ENCODE data around the gene MAP4K4. TPM values are rescaled to one million over a fixed set of nuclear protein-coding genes. Genes with fewer than 3 reads are reported as not detected.

The MAP4K4 gene
- total RNA-seq, 1 donor from 2014 or later, result 54.5 TPM

DNA sequence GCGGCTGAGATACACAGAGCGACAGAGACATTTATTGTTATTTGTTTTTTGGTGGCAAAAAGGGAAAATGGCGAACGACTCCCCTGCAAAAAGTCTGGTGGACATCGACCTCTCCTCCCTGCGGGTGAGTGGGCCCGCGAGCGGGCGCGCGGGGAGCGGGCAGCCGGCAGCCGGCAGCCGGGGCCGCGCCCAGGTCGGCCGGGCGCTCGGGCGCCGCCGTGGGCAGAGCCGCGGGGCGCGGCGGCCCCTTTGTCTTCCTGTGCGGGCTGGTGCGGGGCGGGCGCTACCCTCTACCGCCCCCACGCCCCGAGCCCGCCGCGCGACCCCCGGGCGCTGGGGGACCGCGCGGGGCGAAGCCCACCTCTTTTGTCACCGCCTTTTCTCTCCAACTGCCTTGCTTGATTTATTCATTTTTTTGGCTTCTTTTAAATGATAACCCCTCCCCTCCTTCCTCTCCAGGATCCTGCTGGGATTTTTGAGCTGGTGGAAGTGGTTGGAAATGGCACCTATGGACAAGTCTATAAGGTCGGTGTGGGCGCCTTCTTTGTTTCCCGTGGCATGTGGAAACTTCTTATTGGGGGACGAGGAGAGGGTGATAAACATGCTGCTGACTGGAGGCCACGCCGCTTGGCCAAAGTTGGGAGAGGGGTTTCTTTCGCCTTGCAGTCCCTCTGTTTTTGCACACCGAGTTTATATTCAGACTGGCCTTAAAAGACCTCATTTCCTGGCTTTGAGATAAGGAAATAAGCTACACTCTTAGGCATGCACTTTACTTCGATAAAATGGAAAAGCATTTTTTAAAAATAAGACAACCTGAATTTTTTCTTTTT, 722 bp downstream of the MAP4K4 start:
- Mint-ChIP-seq H3K4me1 (ENCODE audit: low read depth) (peaks cover 24% of the 10 kb centered on the region), H3K36me3 (ENCODE audit: low read depth) (peaks cover 19% of the 10 kb centered on the region), H3K27ac (no peak overlapping the region), H3K27me3 (ENCODE audit: insufficient read depth) (no peaks in the 10 kb centered on the region), H3K4me3 (peak overlapping the region; percentile 13), H3K9me3 (peaks cover 9% of the 10 kb centered on the region)
- intact Hi-C loops (cut with micrococcal nuclease), result loop anchor here (1.0 to 5.0 kb wide), 3 partner anchors 8 to 223 kb away; partner anchors contain the start of gene RFX8
- DNase-seq (ENCODE audit: low spot score), result no peak

DNA sequence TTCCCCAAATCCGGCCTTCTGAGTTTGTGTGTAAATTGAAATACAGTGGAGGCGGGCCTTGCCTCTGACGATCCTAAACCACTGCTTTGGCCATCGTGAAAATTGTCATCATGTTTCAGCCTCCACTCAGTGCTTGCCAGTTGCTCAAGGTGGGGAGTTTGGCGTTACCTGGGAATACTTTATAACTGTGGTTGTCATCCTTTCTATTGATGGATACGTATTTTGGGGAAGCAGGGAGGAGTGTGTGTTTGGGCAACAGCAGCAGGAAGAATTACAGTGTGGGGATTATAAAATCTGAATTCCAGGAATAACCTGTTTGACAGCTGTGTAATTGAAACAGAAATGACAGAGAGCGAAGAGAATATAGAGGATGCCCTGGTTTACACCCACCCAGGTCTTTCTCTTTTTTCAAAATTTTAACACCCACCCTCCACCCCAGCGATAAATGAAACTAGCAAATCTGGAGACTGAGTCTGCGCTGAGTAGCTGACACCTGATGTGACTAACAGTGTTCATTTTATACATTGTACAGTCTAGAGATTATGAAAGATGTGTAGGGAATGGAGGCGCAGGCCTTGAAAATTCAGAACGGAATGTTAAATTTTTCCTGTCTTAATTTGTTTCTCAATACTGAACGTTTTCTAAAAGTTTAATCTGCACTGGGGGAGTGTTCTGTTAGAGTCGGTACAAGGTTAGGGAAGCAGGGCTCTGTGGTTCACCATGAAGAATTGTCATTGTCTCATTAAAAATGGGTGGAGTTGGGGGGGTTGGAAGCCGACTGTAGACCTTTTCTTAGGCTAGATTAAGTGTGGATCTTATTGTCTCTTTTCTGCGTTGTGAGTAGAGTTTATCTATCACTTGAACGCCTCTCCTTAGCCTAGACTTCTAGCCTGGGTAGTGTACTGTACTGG, 1.6 kb downstream of the MAP4K4 start:
- H3K4me3 Mint-ChIP-seq, result no peak overlapping the region
- intact Hi-C loops (cut with micrococcal nuclease), result loop anchor here (1.0 to 5.0 kb wide), 4 partner anchors 7 to 224 kb away; partner anchors contain the start of gene RFX8
- no peak for DNase-seq (ENCODE audit: low spot score)

DNA sequence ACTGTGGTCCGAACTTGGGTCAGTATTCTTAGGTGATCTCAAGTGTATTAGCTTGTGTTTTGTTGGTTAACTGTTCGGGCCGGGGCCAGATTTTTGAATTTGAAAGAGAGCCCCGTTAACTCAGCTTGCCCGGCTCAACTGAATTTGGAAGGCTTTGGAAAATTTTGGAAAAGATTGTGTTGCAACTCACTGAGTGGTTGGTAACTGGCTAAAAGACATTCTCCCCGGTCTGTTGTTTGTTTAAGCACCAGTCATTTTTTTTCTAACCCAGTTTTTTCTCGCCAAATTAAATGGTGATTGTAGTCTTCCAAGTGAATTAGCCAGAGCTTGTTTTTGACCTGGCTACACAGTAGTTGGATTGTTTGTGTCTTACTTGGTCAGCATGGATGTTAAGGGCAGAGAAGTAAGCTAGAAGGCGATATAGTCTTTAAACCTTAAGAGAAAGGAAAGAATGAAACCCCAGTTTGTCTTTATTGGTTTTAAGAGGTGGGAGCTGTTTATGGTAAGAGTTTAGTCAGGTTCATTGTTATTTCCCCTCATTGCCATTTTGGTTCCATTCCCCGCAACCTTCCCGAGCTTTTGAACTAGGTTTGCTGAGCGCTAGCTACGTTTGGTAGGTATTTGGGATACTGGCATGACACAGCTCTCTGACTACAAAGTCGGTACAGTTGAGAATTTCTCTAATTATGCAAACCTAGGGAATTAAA, 2.4 kb downstream of the MAP4K4 start:
- Mint-ChIP-seq H3K27ac (no peak overlapping the region), H3K27me3 (ENCODE audit: insufficient read depth) (no peaks in the 10 kb centered on the region), H3K4me3 (no peak overlapping the region), H3K36me3 (ENCODE audit: low read depth) (peaks cover 19% of the 10 kb centered on the region), H3K4me1 (ENCODE audit: low read depth) (peaks cover 40% of the 10 kb centered on the region), H3K9me3 (peaks cover 6% of the 10 kb centered on the region)
- intact Hi-C loops (cut with micrococcal nuclease), result loop anchor here (1.0 to 5.0 kb wide), 7 partner anchors 37 to 667 kb away; partner anchors contain the start of genes RFX8 and RNF149
- no peak for DNase-seq (ENCODE audit: low spot score)

More for the DNA sequence above, 1.6 kb downstream of the MAP4K4 start:
- peaks cover 33% of the 10 kb centered on the region for H3K4me1 Mint-ChIP-seq (ENCODE audit: low read depth)
- peaks cover 9% of the 10 kb centered on the region for H3K9me3 Mint-ChIP-seq
- no peak overlapping the region for H3K27ac Mint-ChIP-seq
- H3K36me3 Mint-ChIP-seq (ENCODE audit: low read depth), result peaks cover 19% of the 10 kb centered on the region
- H3K27me3 Mint-ChIP-seq (ENCODE audit: insufficient read depth), result no peaks in the 10 kb centered on the region

DNA sequence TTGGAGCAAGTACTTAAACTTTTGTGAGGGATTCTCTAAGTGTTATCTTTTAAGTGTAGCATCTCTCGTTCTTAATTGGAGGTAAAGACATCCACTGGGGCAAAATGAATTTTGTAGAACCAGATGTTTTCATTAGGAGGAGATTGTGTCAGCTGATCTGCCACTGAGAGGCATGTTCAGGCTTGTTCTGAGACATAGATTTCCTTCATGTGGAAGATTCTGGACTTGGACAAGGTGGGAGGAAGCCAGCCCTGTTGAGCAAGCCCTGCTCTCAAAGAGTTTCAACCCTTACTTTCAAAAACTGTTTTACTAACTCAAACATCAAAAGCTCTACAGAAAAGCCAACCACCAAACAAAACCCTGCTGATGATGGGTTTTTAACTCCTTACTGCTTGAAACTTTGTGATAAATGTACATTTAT, 6.5 kb downstream of the MAP4K4 start:
- DNase-seq (ENCODE audit: low spot score), result no peak
- Mint-ChIP-seq H3K4me1 (ENCODE audit: low read depth) (peaks cover 64% of the 10 kb centered on the region), H3K36me3 (ENCODE audit: low read depth) (peaks cover 26% of the 10 kb centered on the region)

DNA sequence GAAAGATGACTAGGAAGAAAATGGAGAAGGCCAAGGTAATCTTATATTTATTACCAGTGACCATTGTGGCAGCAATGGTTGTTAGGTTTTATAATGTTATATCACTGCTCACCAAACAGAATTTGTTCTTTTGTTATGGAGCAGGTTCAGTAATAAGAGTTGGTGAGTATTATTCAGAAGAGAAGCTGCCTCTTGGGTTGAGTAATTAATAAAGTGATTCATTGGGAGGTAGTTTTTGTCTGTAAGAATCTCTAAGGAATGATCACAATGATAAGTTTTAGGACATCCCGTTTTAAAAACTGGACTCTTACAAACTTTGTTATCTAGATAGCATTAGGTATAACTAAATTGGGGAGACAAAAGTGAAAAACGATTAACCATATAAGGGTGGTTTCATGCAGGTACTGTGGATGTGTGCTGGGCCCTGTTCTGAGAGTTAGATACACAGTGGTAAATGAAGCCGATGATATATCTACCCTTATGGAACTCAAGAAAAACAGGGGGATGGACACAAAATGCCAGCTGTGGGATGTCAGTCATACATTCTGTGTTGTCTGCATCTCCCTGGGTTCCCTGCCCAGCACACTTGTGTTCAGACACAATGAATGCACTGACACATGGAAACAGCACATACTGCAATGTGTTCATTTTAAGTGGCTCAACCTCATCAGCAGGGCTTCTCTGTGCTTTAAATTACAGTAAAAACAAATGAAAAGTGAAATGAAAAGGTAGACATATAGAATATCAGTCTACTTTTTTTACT, 7.5 kb downstream of the MAP4K4 start:
- Mint-ChIP-seq H3K27ac (peak overlapping the region; percentile 64), H3K4me3 (peak overlapping the region; percentile 42), H3K36me3 (ENCODE audit: low read depth) (peaks cover 28% of the 10 kb centered on the region), H3K27me3 (ENCODE audit: insufficient read depth) (no peaks in the 10 kb centered on the region), H3K4me1 (ENCODE audit: low read depth) (peaks cover 71% of the 10 kb centered on the region), H3K9me3 (peaks cover 6% of the 10 kb centered on the region)
- DNase-seq (ENCODE audit: low spot score), result no peak
- intact Hi-C loops (cut with micrococcal nuclease), result loop anchor here (2.0 to 5.0 kb wide), 5 partner anchors 50 to 662 kb away; partner anchors contain the start of gene RNF149

More for the DNA sequence above, 6.5 kb downstream of the MAP4K4 start:
- no peaks in the 10 kb centered on the region for H3K27me3 Mint-ChIP-seq (ENCODE audit: insufficient read depth)
- H3K9me3 Mint-ChIP-seq, result peaks cover 6% of the 10 kb centered on the region
- intact Hi-C loops (cut with micrococcal nuclease), result loop anchor here (2.0 to 5.0 kb wide), 5 partner anchors 51 to 663 kb away; partner anchors contain the start of gene RNF149
- H3K4me3 Mint-ChIP-seq, result peak overlapping the region; percentile 78
- peak overlapping the region; percentile 82 for H3K27ac Mint-ChIP-seq

DNA sequence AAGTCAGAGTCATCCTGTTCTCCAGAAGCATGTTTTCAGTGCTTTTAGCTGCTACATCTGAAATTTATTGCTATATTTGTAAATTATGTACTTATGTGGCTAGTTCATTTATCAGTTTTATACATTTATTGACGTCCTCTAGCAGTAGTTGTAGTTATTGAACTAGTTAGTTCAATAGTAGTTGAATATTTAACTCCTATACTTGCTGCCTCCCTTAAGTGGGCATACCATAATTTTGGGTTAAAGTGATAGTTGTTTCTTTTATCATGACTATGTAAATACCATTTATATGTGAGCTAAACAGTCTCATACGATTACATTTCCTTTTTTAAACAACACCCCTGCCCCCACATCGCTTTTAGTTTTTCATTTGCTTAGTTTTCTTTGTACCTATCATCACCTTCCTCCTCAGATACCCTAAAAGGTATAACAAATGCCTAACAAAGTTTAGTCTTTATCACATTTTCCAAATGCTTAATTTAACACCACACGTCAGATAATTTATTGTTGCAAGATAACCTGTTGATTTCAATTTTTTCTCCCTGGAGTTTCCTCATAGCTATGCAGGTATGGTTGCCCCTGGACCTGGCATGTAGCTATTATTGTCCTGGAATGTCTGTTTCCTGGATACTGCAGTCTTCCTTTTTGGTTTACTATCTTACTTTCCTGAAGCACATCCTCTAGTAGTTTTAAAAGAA, 8.8 kb downstream of the MAP4K4 start:
- Mint-ChIP-seq H3K4me3 (peak overlapping the region; percentile 58), H3K9me3 (peaks cover 6% of the 10 kb centered on the region), H3K4me1 (ENCODE audit: low read depth) (peaks cover 84% of the 10 kb centered on the region), H3K36me3 (ENCODE audit: low read depth) (peaks cover 25% of the 10 kb centered on the region), H3K27ac (peak overlapping the region; percentile 24), H3K27me3 (ENCODE audit: insufficient read depth) (no peaks in the 10 kb centered on the region)
- DNase-seq (ENCODE audit: low spot score), result no peak
- intact Hi-C loops (cut with micrococcal nuclease), result loop anchor here (1.0 kb wide), 3 partner anchors 8 to 30 kb away; no protein-coding TSS in a partner anchor

DNA sequence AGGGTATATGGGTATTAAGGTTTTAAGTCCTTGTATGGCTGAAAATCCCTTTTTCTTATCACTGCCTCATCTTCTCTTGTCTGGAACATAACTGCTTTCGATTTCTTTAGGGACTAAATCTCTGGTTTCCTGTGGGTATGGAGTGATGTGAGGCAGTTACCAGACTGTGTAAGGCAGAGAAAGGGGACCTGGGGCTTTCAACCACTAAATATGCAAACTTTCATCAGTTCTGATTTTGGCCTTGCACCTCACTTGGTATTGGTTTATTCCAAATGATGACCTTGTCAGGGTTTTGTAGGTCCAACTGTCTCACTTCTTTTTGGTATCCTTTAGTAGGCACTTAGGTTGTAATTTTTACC, 9.3 kb downstream of the MAP4K4 start:
- peaks cover 20% of the 10 kb centered on the region for H3K36me3 Mint-ChIP-seq (ENCODE audit: low read depth)
- peaks cover 89% of the 10 kb centered on the region for H3K4me1 Mint-ChIP-seq (ENCODE audit: low read depth)
- H3K9me3 Mint-ChIP-seq, result peaks cover 6% of the 10 kb centered on the region
- H3K4me3 Mint-ChIP-seq, result peak overlapping the region; percentile 58
- no peak for DNase-seq (ENCODE audit: low spot score)
- intact Hi-C loops (cut with micrococcal nuclease), result loop anchor here (1.0 kb wide), 3 partner anchors 8 to 30 kb away; no protein-coding TSS in a partner anchor
- peak overlapping the region; percentile 24 for H3K27ac Mint-ChIP-seq
- H3K27me3 Mint-ChIP-seq (ENCODE audit: insufficient read depth), result no peaks in the 10 kb centered on the region

DNA sequence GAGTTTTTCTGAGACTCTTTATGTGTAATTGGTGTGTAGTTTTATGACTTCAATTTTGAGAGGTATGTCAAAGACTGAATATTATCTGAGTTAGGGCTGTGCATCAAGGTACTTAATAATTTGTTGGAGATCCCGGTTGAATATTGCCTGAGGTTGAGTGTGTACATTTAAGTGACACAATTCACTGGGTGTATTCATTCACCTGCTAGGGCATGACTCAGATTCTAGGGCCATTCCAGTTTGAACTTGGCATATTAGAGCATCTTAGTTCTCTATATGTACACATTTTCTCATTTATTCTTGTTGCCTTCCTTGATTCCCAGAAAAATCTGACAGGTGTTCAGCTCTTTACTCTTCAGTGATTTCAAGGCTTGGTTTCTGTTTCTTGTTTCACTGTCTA, 12.5 kb downstream of the MAP4K4 start:
- peaks cover 14% of the 10 kb centered on the region for H3K36me3 Mint-ChIP-seq (ENCODE audit: low read depth)
- H3K27me3 Mint-ChIP-seq (ENCODE audit: insufficient read depth), result no peaks in the 10 kb centered on the region
- no peak for DNase-seq (ENCODE audit: low spot score)
- H3K4me3 Mint-ChIP-seq, result no peak overlapping the region
- H3K27ac Mint-ChIP-seq, result no peak overlapping the region
- peaks cover 76% of the 10 kb centered on the region for H3K4me1 Mint-ChIP-seq (ENCODE audit: low read depth)
- no peaks in the 10 kb centered on the region for H3K9me3 Mint-ChIP-seq
- intact Hi-C loops (cut with micrococcal nuclease), result loop anchor here (1.0 to 10.0 kb wide), 2 partner anchors 9 to 545 kb away; no protein-coding TSS in a partner anchor

DNA sequence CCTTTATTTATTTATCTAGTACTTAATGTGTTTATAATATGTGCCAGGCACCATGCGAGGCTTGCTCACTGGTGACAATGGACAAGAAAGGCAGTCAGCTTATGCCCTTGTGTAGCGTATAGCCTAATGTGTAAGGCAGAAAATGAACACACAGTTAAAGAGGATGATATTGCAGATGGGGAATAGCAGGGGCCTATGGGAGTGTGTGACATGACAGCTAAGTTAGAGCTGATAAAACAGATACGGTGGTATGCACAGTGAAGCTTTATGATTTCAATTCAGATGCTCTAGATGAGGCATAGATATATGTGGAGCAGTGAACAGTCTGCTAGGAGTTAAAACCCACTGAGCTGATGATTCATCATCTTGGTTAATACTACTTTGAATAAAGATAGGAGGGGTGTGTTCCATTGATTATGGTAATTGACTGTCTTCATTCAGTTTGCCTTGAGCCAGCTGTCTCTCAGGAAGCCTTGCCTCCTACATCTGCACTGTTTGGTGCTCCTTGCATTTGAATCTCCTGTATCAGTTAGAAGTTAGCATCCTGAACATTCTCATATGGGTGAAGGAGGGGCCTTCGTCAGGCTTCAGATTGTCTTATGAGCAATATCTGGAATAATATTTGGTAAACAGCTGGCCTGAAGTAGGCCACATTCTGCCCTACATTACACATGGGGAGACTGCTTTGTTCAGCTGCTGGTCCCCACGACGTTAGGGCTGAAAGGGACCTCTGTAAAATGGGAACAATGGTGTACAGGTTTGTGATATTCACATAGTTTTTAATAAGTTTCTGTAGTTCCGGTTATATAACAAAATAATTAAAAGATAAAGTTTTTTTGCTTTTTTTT, 13.2 kb downstream of the MAP4K4 start:
- no peaks in the 10 kb centered on the region for H3K9me3 Mint-ChIP-seq
- intact Hi-C loops (cut with micrococcal nuclease), result loop anchor here (1.0 to 10.0 kb wide), 2 partner anchors 9 to 544 kb away; no protein-coding TSS in a partner anchor
- H3K4me1 Mint-ChIP-seq (ENCODE audit: low read depth), result peaks cover 73% of the 10 kb centered on the region
- peaks cover 14% of the 10 kb centered on the region for H3K36me3 Mint-ChIP-seq (ENCODE audit: low read depth)
- H3K27me3 Mint-ChIP-seq (ENCODE audit: insufficient read depth), result no peaks in the 10 kb centered on the region
- H3K4me3 Mint-ChIP-seq, result peak overlapping the region; percentile 29
- DNase-seq (ENCODE audit: low spot score), result no peak
- peak overlapping the region; percentile 4 for H3K27ac Mint-ChIP-seq

DNA sequence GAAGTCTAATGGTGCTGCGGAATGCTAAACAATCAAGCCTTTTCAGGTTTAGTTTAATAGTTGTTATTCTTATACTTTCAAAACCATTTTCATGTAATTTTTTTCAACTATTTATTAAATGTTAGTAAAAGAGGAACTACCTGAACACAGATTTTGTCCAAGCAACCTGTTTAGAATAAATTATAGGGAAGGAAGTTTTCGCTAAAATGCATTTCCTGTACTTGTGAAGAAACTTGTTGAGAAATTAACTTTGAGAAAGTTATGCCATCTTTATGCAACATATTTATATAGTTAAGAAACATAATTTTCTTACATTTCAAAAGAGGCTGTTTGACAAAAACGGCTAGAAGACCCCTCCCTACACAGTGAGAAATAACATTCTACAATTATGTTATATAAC, 16.6 kb downstream of the MAP4K4 start:
- Mint-ChIP-seq H3K9me3 (no peaks in the 10 kb centered on the region), H3K4me3 (no peak overlapping the region), H3K36me3 (ENCODE audit: low read depth) (peaks cover 11% of the 10 kb centered on the region), H3K4me1 (ENCODE audit: low read depth) (peaks cover 78% of the 10 kb centered on the region), H3K27me3 (ENCODE audit: insufficient read depth) (no peaks in the 10 kb centered on the region), H3K27ac (no peak overlapping the region)
- DNase-seq (ENCODE audit: low spot score), result no peak
- intact Hi-C loops (cut with micrococcal nuclease), result loop anchor here (10.0 kb wide), 1 partner anchor 541 kb away; no protein-coding TSS in a partner anchor
